ENCODE results near the gene SLC25A42.
"Not testable (repeated sequence)": the region's sequence is repeated elsewhere in the genome, so short reads cannot be mapped to it uniquely, and the experiment has no call there.

Gene SLC25A42

GRCh38 chr19:19098084-19098702 is 34.4 kb downstream of the SLC25A42 start:
- Histone ChIP-seq H3K4me3 (ENCODE audit: low read length) (no peak overlapping the region), H3K27me3 (replicated peaks; ENCODE audit: control insufficient read depth, insufficient read depth, low read length) (no peaks in the 10 kb centered on the region), H3K36me3 (ENCODE audit: control insufficient read depth, insufficient read depth, low read length, severe bottlenecking) (peaks cover 4% of the 10 kb centered on the region), H3K9me3 (ENCODE audit: control insufficient read depth, low read length) (no peaks in the 10 kb centered on the region), H3K9ac (ENCODE audit: low read length) (no peak overlapping the region), H3K4me1 (ENCODE audit: control insufficient read depth, insufficient read depth, low read length) (peaks cover 9% of the 10 kb centered on the region)
- no peak for DNase-seq (ENCODE audit: low read depth)

GRCh38 chr19:19098703-19099632 is 35.2 kb downstream of the SLC25A42 start:
- H3K9ac ChIP-seq (ENCODE audit: low read length): no peak overlapping the region
- H3K27me3 ChIP-seq (replicated peaks; ENCODE audit: control insufficient read depth, insufficient read depth, low read length): no peaks in the 10 kb centered on the region
- no peaks in the 10 kb centered on the region for H3K9me3 ChIP-seq (ENCODE audit: control insufficient read depth, low read length)
- peak; percentile 14 for DNase-seq (ENCODE audit: low read depth)
- H3K4me3 ChIP-seq (ENCODE audit: low read length): no peak overlapping the region
- peaks cover 9% of the 10 kb centered on the region for H3K4me1 ChIP-seq (ENCODE audit: control insufficient read depth, insufficient read depth, low read length)
- peaks cover 4% of the 10 kb centered on the region for H3K36me3 ChIP-seq (ENCODE audit: control insufficient read depth, insufficient read depth, low read length, severe bottlenecking)

DNA sequence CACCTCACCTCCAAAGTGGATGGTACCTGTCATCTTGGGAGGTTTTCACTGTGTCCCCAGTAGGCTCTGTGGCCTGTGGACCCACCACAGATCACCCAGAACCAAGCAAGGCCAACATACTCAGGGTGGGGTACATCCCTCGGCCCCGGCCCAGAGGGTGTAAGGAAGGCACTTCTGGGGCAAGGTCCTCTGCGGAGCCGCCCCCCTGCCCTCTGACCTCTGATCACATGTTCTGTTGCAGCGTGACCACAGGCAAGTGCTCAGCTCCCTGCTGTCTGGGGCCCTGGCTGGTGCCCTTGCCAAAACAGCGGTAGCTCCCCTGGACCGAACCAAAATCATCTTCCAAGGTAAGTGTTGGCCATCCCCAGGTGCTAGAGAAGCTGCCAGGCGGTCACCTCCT is 37.7 kb downstream of the SLC25A42 start:
- no peak for DNase-seq (ENCODE audit: low read depth)
- H3K36me3 ChIP-seq (ENCODE audit: control insufficient read depth, insufficient read depth, low read length, severe bottlenecking): peaks cover 4% of the 10 kb centered on the region
- no peak overlapping the region for H3K9ac ChIP-seq (ENCODE audit: low read length)
- no peak overlapping the region for H3K4me3 ChIP-seq (ENCODE audit: low read length)
- no peaks in the 10 kb centered on the region for H3K27me3 ChIP-seq (replicated peaks; ENCODE audit: control insufficient read depth, insufficient read depth, low read length)
- peaks cover 19% of the 10 kb centered on the region for H3K4me1 ChIP-seq (ENCODE audit: control insufficient read depth, insufficient read depth, low read length)
- no peaks in the 10 kb centered on the region for H3K9me3 ChIP-seq (ENCODE audit: control insufficient read depth, low read length)

DNA sequence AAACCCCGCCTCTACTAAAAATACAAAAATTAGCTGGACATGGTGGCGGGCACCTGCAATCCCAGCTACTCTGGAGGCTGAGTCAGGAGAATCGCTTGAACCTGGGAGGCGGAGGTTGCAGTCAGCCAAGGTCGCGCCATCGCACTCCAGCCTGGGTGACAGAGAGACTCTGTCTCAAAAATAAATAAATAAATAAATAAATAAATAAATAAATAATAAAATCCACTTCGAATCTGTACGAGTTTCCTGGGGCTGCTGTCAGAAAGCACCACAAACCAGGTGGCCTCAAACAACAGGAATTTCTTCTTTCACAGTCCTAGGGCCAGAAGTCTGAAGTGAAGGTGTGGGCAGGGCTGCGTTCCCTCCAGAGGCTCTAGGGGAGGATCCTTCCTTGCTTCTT is 38.8 kb downstream of the SLC25A42 start:
- not testable (repeated sequence) for H3K4me3 ChIP-seq (ENCODE audit: low read length); H3K36me3 ChIP-seq (ENCODE audit: control insufficient read depth, insufficient read depth, low read length, severe bottlenecking); H3K9ac ChIP-seq (ENCODE audit: low read length); H3K9me3 ChIP-seq (ENCODE audit: control insufficient read depth, low read length); H3K27me3 ChIP-seq (replicated peaks; ENCODE audit: control insufficient read depth, insufficient read depth, low read length); DNase-seq (ENCODE audit: low read depth)
- H3K4me1 ChIP-seq (ENCODE audit: control insufficient read depth, insufficient read depth, low read length): peaks cover 19% of the 10 kb centered on the region

DNA sequence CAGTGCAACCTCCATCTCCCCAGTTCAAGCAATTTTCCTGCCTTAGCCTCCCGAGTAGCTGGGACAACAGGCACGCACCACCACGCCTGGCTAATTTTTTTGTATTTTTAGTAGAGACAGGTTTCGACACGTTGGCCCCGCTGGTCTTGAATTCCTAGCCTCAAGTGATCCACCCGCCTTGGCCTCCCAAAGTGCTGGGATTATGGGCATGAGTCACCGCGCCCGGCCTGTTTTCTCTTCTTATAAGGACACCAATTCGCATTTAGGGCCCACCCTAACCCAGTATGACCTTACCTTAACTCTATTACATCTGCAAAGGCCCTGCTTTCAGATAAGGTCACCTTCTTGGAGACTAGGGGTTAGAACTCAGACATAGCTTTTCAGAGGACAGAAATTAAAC is 39.4 kb downstream of the SLC25A42 start:
- no peak overlapping the region for H3K4me3 ChIP-seq (ENCODE audit: low read length)
- H3K27me3 ChIP-seq (replicated peaks; ENCODE audit: control insufficient read depth, insufficient read depth, low read length): no peaks in the 10 kb centered on the region
- H3K9ac ChIP-seq (ENCODE audit: low read length): no peak overlapping the region
- no peak for DNase-seq (ENCODE audit: low read depth)
- H3K36me3 ChIP-seq (ENCODE audit: control insufficient read depth, insufficient read depth, low read length, severe bottlenecking): peaks cover 4% of the 10 kb centered on the region
- H3K9me3 ChIP-seq (ENCODE audit: control insufficient read depth, low read length): no peaks in the 10 kb centered on the region
- peaks cover 19% of the 10 kb centered on the region for H3K4me1 ChIP-seq (ENCODE audit: control insufficient read depth, insufficient read depth, low read length)

GRCh38 chr19:19105365-19106055 is 41.7 kb downstream of the SLC25A42 start:
- peaks cover 20% of the 10 kb centered on the region for H3K4me1 ChIP-seq (ENCODE audit: control insufficient read depth, insufficient read depth, low read length)
- no peaks in the 10 kb centered on the region for H3K9me3 ChIP-seq (ENCODE audit: control insufficient read depth, low read length)
- peaks cover 4% of the 10 kb centered on the region for H3K36me3 ChIP-seq (ENCODE audit: control insufficient read depth, insufficient read depth, low read length, severe bottlenecking)
- DNase-seq (ENCODE audit: low read depth): peak; percentile 51
- peak overlapping the region; percentile 63 for H3K9ac ChIP-seq (ENCODE audit: low read length)
- H3K27me3 ChIP-seq (replicated peaks; ENCODE audit: control insufficient read depth, insufficient read depth, low read length): no peaks in the 10 kb centered on the region
- peak overlapping the region; percentile 76 for H3K4me3 ChIP-seq (ENCODE audit: low read length)

- Histone ChIP-seq H3K27me3 (replicated peaks; ENCODE audit: control insufficient read depth, insufficient read depth, low read length) (no peaks in the 10 kb centered on the region), H3K4me3 (ENCODE audit: low read length) (peak overlapping the region; percentile 76), H3K4me1 (ENCODE audit: control insufficient read depth, insufficient read depth, low read length) (peaks cover 26% of the 10 kb centered on the region), H3K9me3 (ENCODE audit: control insufficient read depth, low read length) (no peaks in the 10 kb centered on the region), H3K36me3 (ENCODE audit: control insufficient read depth, insufficient read depth, low read length, severe bottlenecking) (peaks cover 3% of the 10 kb centered on the region), H3K9ac (ENCODE audit: low read length) (peak overlapping the region; percentile 63)
- no peak for DNase-seq (ENCODE audit: low read depth)
Measured at GRCh38 chr19:19106056-19106551, 42.3 kb downstream of the SLC25A42 start.

DNA sequence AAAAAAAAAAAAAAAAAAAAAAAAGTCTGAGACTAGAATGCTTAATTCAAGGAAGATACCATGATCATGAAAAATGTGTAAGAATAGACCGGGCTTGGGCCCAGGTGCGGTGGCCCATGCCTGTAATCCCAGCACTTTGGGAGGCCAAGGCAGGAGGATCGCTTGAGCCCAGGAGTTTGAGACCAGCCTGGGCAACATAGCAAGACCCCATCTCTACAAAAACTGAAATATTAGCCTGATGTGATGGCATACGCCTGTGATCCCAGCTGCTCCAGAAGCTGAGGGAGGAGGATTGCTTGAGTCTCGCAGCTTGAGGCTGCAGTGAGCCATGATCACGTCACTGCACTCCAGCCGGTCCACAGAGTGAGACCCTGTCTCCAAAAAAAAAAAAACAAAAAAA is 43.1 kb downstream of the SLC25A42 start:
- H3K36me3 ChIP-seq (ENCODE audit: control insufficient read depth, insufficient read depth, low read length, severe bottlenecking); DNase-seq (ENCODE audit: low read depth); H3K27me3 ChIP-seq (replicated peaks; ENCODE audit: control insufficient read depth, insufficient read depth, low read length); H3K9me3 ChIP-seq (ENCODE audit: control insufficient read depth, low read length); H3K9ac ChIP-seq (ENCODE audit: low read length); H3K4me3 ChIP-seq (ENCODE audit: low read length): not testable (repeated sequence)
- H3K4me1 ChIP-seq (ENCODE audit: control insufficient read depth, insufficient read depth, low read length): peaks cover 29% of the 10 kb centered on the region

- no peak for DNase-seq (ENCODE audit: low read depth)
- Histone ChIP-seq H3K4me1 (ENCODE audit: control insufficient read depth, insufficient read depth, low read length) (peaks cover 29% of the 10 kb centered on the region), H3K36me3 (ENCODE audit: control insufficient read depth, insufficient read depth, low read length, severe bottlenecking) (no peaks in the 10 kb centered on the region), H3K9me3 (ENCODE audit: control insufficient read depth, low read length) (no peaks in the 10 kb centered on the region), H3K4me3 (ENCODE audit: low read length) (no peak overlapping the region), H3K9ac (ENCODE audit: low read length) (no peak overlapping the region), H3K27me3 (replicated peaks; ENCODE audit: control insufficient read depth, insufficient read depth, low read length) (no peaks in the 10 kb centered on the region)
Measured at GRCh38 chr19:19107654-19108053, 43.9 kb downstream of the SLC25A42 start.

DNA sequence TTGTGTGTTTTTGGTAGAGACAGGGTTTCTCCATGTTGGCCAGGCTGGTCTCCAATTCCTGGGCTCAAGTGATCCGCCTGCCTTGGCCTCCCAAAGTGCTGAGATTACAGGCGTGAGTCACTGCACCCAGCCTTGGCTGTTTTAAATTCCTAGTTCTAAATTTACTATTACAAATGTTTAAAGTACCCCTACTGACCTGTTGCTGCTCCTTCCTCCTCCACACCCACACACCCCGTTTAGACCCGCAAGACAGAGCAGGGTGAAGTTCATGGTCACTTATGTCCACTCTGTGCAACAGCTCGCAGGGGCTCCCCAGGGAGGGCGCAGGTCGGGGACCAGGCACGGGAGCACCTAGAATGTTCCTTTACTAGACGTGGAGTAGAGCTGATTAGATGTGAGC is 45.8 kb downstream of the SLC25A42 start:
- Histone ChIP-seq H3K27me3 (replicated peaks; ENCODE audit: control insufficient read depth, insufficient read depth, low read length) (no peaks in the 10 kb centered on the region), H3K4me3 (ENCODE audit: low read length) (no peak overlapping the region), H3K36me3 (ENCODE audit: control insufficient read depth, insufficient read depth, low read length, severe bottlenecking) (no peaks in the 10 kb centered on the region), H3K9ac (ENCODE audit: low read length) (no peak overlapping the region), H3K9me3 (ENCODE audit: control insufficient read depth, low read length) (no peaks in the 10 kb centered on the region), H3K4me1 (ENCODE audit: control insufficient read depth, insufficient read depth, low read length) (peaks cover 29% of the 10 kb centered on the region)
- peak; percentile 42 for DNase-seq (ENCODE audit: low read depth)

All from adipocyte (in vitro differentiated cells).